Endothelial cell (in vitro differentiated cells): ENCODE results near the gene CDK7. TPM values are rescaled to one million over a fixed set of nuclear protein-coding genes. Genes with fewer than 3 reads are reported as not detected.

Experiments used
- DNase-seq: peaks from one replicate; pipeline ENCODE4 v3.0.0; 2021; ENCODE audit warnings: low spot score
- H3K27ac Mint-ChIP-seq: one replicate; pipeline ENCODE4 v1.8.0; 2021; ENCODE audit warnings: mixed read lengths, inconsistent platforms; ENCODE audit not compliant: unreplicated experiment
- H3K27me3 Mint-ChIP-seq: one replicate; pipeline ENCODE4 v1.8.0; 2021; ENCODE audit warnings: mild to moderate bottlenecking, moderate library complexity, mixed read lengths, inconsistent platforms; ENCODE audit not compliant: unreplicated experiment
- H3K36me3 Mint-ChIP-seq: one replicate; pipeline ENCODE4 v1.8.0; 2021; ENCODE audit warnings: mild to moderate bottlenecking, low read depth, mixed read lengths, inconsistent platforms; ENCODE audit not compliant: unreplicated experiment
- H3K4me1 Mint-ChIP-seq: one replicate; pipeline ENCODE4 v1.8.0; 2021; ENCODE audit warnings: mild to moderate bottlenecking, mixed read lengths, inconsistent platforms; ENCODE audit not compliant: unreplicated experiment
- H3K4me3 Mint-ChIP-seq: one replicate; pipeline ENCODE4 v1.8.0; 2021; ENCODE audit warnings: mild to moderate bottlenecking, mixed read lengths, inconsistent platforms; ENCODE audit not compliant: unreplicated experiment
- H3K9me3 Mint-ChIP-seq: one replicate; pipeline ENCODE4 v1.8.0; 2021; ENCODE audit warnings: mixed read lengths, inconsistent platforms; ENCODE audit not compliant: unreplicated experiment
- total RNA-seq: library from RNA; stranded (reverse); fragmentation: NEBNext Ultra II Directional; extraction: Animal tissue kit (Norgen Biotek cat#: 25700); gene quantifications from one replicate; pipeline ENCODE4 v1.2.1, GENCODE V29; 2021; ENCODE audit not compliant: unreplicated experiment
- TF ChIP-seq, protein P1 (sequence below): fragments of 200-600 bp; sonication (generic); IDR thresholded peaks from one replicate; pipeline ENCODE4 v1.5.0; 2021; ENCODE audit warnings: antibody characterized with exemption; ENCODE audit not compliant: unreplicated experiment

CDK7 gene
- total RNA-seq, 1 donor from 2014 or later, result 21.4 TPM

DNA sequence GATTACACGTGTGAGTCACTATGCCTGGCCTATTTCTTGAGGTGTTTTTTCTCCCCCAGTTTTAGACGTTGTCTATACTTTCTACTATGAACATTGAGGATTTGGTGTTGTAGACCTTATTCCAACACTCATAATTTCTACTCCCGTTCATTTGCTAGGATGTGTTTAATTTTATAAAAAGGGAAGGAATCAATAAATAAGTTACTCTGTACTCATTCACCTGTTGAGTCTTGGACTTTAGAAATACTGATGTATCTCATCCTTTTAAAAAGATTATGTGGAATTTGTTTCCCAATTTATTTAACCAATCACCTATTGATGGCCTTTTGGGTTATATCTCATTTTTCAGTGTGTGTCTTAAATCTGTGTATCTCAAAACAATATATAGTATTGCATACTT lies 3.2 kb downstream of the CDK7 start:
- H3K27me3 Mint-ChIP-seq, result no peaks in the 10 kb centered on the region
- peaks cover 14% of the 10 kb centered on the region for H3K4me1 Mint-ChIP-seq
- DNase-seq, result no peak
- H3K36me3 Mint-ChIP-seq, result peaks cover 9% of the 10 kb centered on the region
- no peak overlapping the region for H3K27ac Mint-ChIP-seq
- TF ChIP-seq, protein P1, sequence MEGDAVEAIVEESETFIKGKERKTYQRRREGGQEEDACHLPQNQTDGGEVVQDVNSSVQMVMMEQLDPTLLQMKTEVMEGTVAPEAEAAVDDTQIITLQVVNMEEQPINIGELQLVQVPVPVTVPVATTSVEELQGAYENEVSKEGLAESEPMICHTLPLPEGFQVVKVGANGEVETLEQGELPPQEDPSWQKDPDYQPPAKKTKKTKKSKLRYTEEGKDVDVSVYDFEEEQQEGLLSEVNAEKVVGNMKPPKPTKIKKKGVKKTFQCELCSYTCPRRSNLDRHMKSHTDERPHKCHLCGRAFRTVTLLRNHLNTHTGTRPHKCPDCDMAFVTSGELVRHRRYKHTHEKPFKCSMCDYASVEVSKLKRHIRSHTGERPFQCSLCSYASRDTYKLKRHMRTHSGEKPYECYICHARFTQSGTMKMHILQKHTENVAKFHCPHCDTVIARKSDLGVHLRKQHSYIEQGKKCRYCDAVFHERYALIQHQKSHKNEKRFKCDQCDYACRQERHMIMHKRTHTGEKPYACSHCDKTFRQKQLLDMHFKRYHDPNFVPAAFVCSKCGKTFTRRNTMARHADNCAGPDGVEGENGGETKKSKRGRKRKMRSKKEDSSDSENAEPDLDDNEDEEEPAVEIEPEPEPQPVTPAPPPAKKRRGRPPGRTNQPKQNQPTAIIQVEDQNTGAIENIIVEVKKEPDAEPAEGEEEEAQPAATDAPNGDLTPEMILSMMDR, result no peak
- no peaks in the 10 kb centered on the region for H3K9me3 Mint-ChIP-seq
- no peak overlapping the region for H3K4me3 Mint-ChIP-seq

DNA sequence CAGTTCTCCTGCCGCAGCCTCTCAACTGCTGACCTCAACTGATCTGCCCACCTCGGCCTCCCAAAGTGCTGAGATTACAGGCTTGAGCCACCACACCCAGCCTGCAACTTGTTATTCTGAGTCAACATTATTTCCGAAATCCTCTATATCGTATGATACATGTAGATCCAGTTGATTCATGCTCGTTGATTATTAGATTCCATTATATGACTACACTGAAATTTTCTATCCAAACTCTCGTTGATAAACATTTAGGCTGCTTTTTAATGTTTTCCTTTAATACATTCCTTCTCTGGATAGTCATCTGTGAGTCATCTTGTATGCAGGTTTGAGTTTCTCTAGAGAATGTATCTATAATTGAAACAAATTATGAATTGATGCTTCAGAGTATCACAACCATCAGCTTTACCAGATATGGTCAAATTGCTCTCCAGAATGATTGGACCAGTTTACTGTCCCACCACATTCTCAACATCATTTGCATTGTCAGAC lies 4.1 kb downstream of the CDK7 start:
- no peak for DNase-seq
- H3K9me3 Mint-ChIP-seq, result no peaks in the 10 kb centered on the region
- H3K27me3 Mint-ChIP-seq, result no peaks in the 10 kb centered on the region
- no peak overlapping the region for H3K4me3 Mint-ChIP-seq
- TF ChIP-seq, protein P1, result no peak
- peaks cover 9% of the 10 kb centered on the region for H3K36me3 Mint-ChIP-seq
- peaks cover 14% of the 10 kb centered on the region for H3K4me1 Mint-ChIP-seq
- H3K27ac Mint-ChIP-seq, result no peak overlapping the region

DNA sequence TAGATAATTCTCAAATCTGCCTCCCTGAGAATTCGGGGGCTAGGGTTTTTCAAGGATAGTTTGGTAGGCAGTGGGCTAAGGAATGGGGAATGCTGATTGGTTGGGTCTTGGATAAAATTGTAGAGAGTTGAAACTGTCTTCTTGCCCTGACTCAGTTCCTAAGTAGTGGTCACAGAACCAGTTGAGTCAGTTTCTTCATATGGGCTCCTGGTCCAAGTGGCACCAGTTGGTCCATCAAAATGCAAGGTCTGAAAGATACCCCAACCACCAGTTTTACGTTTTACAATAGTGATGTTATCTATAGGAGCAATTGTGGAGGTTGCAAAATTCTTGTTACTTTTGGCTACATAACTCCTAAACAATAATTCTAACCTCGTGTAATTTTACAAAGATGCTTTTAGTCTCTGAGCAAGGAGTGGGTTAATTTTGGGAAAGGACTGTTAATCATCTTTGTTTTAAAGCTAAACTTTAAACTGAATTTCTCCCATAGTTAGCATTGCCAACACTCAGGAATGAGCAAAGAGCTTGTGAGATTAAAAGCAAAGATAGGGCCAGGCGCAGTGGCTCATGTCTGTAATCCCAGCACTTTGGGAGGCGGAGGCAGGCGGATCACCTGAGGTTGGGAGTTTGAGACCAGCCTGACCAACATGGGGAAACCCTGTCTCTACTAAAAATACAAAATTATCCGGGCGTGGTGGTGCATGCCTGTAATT lies 7.7 kb downstream of the CDK7 start:
- H3K36me3 Mint-ChIP-seq, result peaks cover 9% of the 10 kb centered on the region
- DNase-seq, result no peak
- no peak overlapping the region for H3K4me3 Mint-ChIP-seq
- no peaks in the 10 kb centered on the region for H3K27me3 Mint-ChIP-seq
- peaks cover under 1% of the 10 kb centered on the region for H3K4me1 Mint-ChIP-seq
- no peaks in the 10 kb centered on the region for H3K9me3 Mint-ChIP-seq
- H3K27ac Mint-ChIP-seq, result no peak overlapping the region
- TF ChIP-seq, protein P1, result no peak

GRCh38 chr5:69245031-69245430 lies 10.3 kb downstream of the CDK7 start:
- no peak overlapping the region for H3K4me3 Mint-ChIP-seq
- no peak for DNase-seq
- TF ChIP-seq, protein P1, result no peak
- H3K27ac Mint-ChIP-seq, result no peak overlapping the region
- H3K4me1 Mint-ChIP-seq, result no peaks in the 10 kb centered on the region
- H3K36me3 Mint-ChIP-seq, result peaks cover 10% of the 10 kb centered on the region
- H3K27me3 Mint-ChIP-seq, result no peaks in the 10 kb centered on the region
- H3K9me3 Mint-ChIP-seq, result no peaks in the 10 kb centered on the region

DNA sequence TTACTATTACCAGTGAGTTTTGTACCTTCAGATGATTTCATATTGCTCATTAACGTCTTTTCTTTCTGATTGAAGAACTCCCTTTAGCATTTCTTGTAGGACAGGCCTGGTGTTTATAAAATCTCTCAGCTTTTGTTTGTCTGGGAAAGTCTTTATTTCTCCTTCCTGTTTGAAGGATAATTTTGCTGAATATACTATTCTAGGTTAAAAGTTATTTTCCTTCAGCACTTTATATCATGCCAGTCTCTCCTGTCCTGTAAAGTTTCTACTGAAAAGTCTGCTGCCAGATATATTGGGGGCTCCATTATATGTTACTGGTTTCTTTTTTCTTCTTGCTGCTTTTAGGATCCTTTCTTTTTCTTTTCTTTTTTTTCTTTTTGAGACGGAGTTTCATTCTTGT lies 13.3 kb downstream of the CDK7 start:
- Mint-ChIP-seq H3K9me3 (no peaks in the 10 kb centered on the region), H3K27me3 (peaks cover 3% of the 10 kb centered on the region), H3K27ac (no peak overlapping the region), H3K4me3 (no peak overlapping the region), H3K4me1 (no peaks in the 10 kb centered on the region), H3K36me3 (peaks cover 4% of the 10 kb centered on the region)
- no peak for DNase-seq
- TF ChIP-seq, protein P1, result no peak
